ENCODE measurements around the gene OSBPL5.

The OSBPL5 gene

GRCh38 chr11:3042496-3043314 lies 122.4 kb downstream of the OSBPL5 start:
- TF ChIP-seq CTCF (IDR thresholded peaks at IDR 0.05; ENCODE audit: insufficient read depth, missing control alignments), result no peak
- no peak for FAIRE-seq

GRCh38 chr11:3041699-3042441 lies 123.2 kb downstream of the OSBPL5 start:
- DNase-seq (ENCODE audit: insufficient read length, low spot score) (no peak), FAIRE-seq (no peak)

More at GRCh38 chr11:3042496-3043314, 122.4 kb downstream of the OSBPL5 start:
- no peak for DNase-seq (ENCODE audit: insufficient read length, low spot score)

GRCh38 chr11:3040881-3041280 lies 124.2 kb downstream of the OSBPL5 start:
- no peak for TF ChIP-seq CTCF (IDR thresholded peaks at IDR 0.05; ENCODE audit: insufficient read depth, missing control alignments)
- no peak for FAIRE-seq

More at GRCh38 chr11:3041699-3042441, 123.2 kb downstream of the OSBPL5 start:
- TF ChIP-seq CTCF (IDR thresholded peaks at IDR 0.05; ENCODE audit: insufficient read depth, missing control alignments), result no peak

GRCh38 chr11:3037945-3038271 lies 127.2 kb downstream of the OSBPL5 start:
- no peak for FAIRE-seq
- no peak for DNase-seq (ENCODE audit: insufficient read length, low spot score)
- no peak for TF ChIP-seq CTCF (IDR thresholded peaks at IDR 0.05; ENCODE audit: insufficient read depth, missing control alignments)

More at GRCh38 chr11:3040881-3041280, 124.2 kb downstream of the OSBPL5 start:
- no peak for DNase-seq (ENCODE audit: insufficient read length, low spot score)

Measured in D721Med (cell line).